Astrocyte (in vitro differentiated cells and primary cell): ENCODE measurements around the gene ATF6. TPM values are rescaled to one million over a fixed set of nuclear protein-coding genes. Genes with fewer than 3 reads are reported as not detected.
A peak's percentile ranks its signal among the peaks of the same experiment; 100 is the strongest.

Source experiments
- DNase-seq: peaks from one replicate; pipeline ENCODE4 v3.0.0-alpha.2; 2010; ENCODE audit warnings: low read depth
- FAIRE-seq: peaks from 2 replicates; lab custom pipeline; 2011; peaks lifted over from hg19 to GRCh38; lab: Jason Lieb, UNC
- H2AFZ ChIP-seq: 2 replicates; pipeline ENCODE4 v1.6.0; 2012; ENCODE audit warnings: low read depth, low read length, inconsistent platforms
- H3K27ac ChIP-seq: 2 replicates; pipeline ENCODE4 v1.5.1; 2011; ENCODE audit warnings: low read depth, low read length, inconsistent platforms
- H3K27me3 ChIP-seq: 2 replicates; pipeline ENCODE4 v1.6.0; 2011; ENCODE audit warnings: low read length, inconsistent platforms; ENCODE audit not compliant: insufficient read depth
- H3K36me3 ChIP-seq: 2 replicates; pipeline ENCODE4 v1.5.1; 2011; ENCODE audit warnings: low read length, inconsistent platforms; ENCODE audit not compliant: insufficient read depth
- H3K4me1 ChIP-seq: 2 replicates; pipeline ENCODE4 v1.5.1; 2011; ENCODE audit warnings: low read length, inconsistent platforms; ENCODE audit not compliant: insufficient read depth
- H3K4me2 ChIP-seq: 2 replicates; pipeline ENCODE4 v1.6.0; 2012; ENCODE audit warnings: low read length, inconsistent platforms
- H3K4me3 ChIP-seq: 2 replicates; pipeline ENCODE4 v1.5.1; 2011; ENCODE audit warnings: low read depth, mild to moderate bottlenecking, low read length, inconsistent platforms; ENCODE audit not compliant: insufficient read depth
- H3K79me2 ChIP-seq: 2 replicates; pipeline ENCODE4 v1.6.0; 2012; ENCODE audit warnings: mild to moderate bottlenecking, low read length, inconsistent platforms; ENCODE audit not compliant: insufficient read depth
- H3K9ac ChIP-seq: 2 replicates; pipeline ENCODE4 v1.6.0; 2012; ENCODE audit warnings: mild to moderate bottlenecking, low read length, inconsistent platforms
- H3K9me3 ChIP-seq: 2 replicates; pipeline ENCODE4 v1.5.1; 2012; ENCODE audit warnings: low read depth, mild to moderate bottlenecking, low read length, inconsistent platforms; ENCODE audit not compliant: insufficient read depth
- H4K20me1 ChIP-seq: 2 replicates; pipeline ENCODE4 v1.6.0; 2012; ENCODE audit warnings: low read length, inconsistent platforms; ENCODE audit not compliant: insufficient read depth
- H3K27ac Mint-ChIP-seq: one replicate; pipeline ENCODE4 v1.8.0; 2021; ENCODE audit warnings: mild to moderate bottlenecking, mixed read lengths; ENCODE audit not compliant: unreplicated experiment
- H3K27me3 Mint-ChIP-seq: one replicate; pipeline ENCODE4 v1.8.0; 2021; ENCODE audit warnings: low read depth, mixed read lengths; ENCODE audit not compliant: unreplicated experiment
- H3K36me3 Mint-ChIP-seq: one replicate; pipeline ENCODE4 v1.8.0; 2021; ENCODE audit warnings: low read depth, mixed read lengths; ENCODE audit not compliant: unreplicated experiment
- H3K4me1 Mint-ChIP-seq: one replicate; pipeline ENCODE4 v1.8.0; 2021; ENCODE audit warnings: low read depth, mixed read lengths; ENCODE audit not compliant: unreplicated experiment
- H3K4me3 Mint-ChIP-seq: one replicate; pipeline ENCODE4 v1.8.0; 2021; ENCODE audit warnings: mild to moderate bottlenecking, moderate library complexity, mixed read lengths; ENCODE audit not compliant: unreplicated experiment
- H3K9me3 Mint-ChIP-seq: one replicate; pipeline ENCODE4 v1.8.0; 2021; ENCODE audit warnings: mild to moderate bottlenecking, mixed read lengths; ENCODE audit not compliant: unreplicated experiment
- CTCF ChIP-seq: IDR thresholded peaks from 2 replicates; pipeline ENCODE4 v1.5.1; 2011; ENCODE audit warnings: low read depth, mild to moderate bottlenecking, inconsistent platforms, low read length, moderate library complexity; ENCODE audit not compliant: insufficient read depth
- EZH2 ChIP-seq: IDR thresholded peaks from 2 replicates; pipeline ENCODE4 v1.6.1; 2012; ENCODE audit warnings: mild to moderate bottlenecking, low read length, inconsistent platforms; ENCODE audit not compliant: insufficient read depth
- total RNA-seq: library from RNA; stranded (reverse); gene quantifications from 2 replicates; pipeline ENCODE4 v1.2.1, GENCODE V29; 2021

The ATF6 gene
- total RNA-seq, 1 donor from 2014 or later = 25.4 TPM

GRCh38 chr1:162003061-162003829, 237.1 kb downstream of the ATF6 start:
- peak; percentile 99 for DNase-seq
- Histone ChIP-seq H3K79me2 (no peaks in the 10 kb centered on the region), H3K4me1 (peaks cover 28% of the 10 kb centered on the region), H2AFZ (no peak overlapping the region), H3K4me2 (peak overlapping the region; percentile 84), H4K20me1 (no peaks in the 10 kb centered on the region), H3K27ac (peak overlapping the region; percentile 85), H3K4me3 (peak overlapping the region; percentile 48), H3K36me3 (no peaks in the 10 kb centered on the region), H3K9me3 (no peaks in the 10 kb centered on the region), H3K27me3 (peaks cover under 1% of the 10 kb centered on the region), H3K9ac (peak overlapping the region; percentile 84)
- H3K27ac Mint-ChIP-seq = peak overlapping the region; percentile 90
- peak; percentile 17 for FAIRE-seq
- no peak for TF ChIP-seq CTCF
- no peak for TF ChIP-seq EZH2
- H3K27me3 Mint-ChIP-seq = peaks cover 5% of the 10 kb centered on the region
- peaks cover 10% of the 10 kb centered on the region for H3K36me3 Mint-ChIP-seq
- peaks cover 26% of the 10 kb centered on the region for H3K4me1 Mint-ChIP-seq
- no peaks in the 10 kb centered on the region for H3K9me3 Mint-ChIP-seq
- H3K4me3 Mint-ChIP-seq = peak overlapping the region; percentile 51

GRCh38 chr1:162003830-162004215, 237.7 kb downstream of the ATF6 start:
- FAIRE-seq (no peak), DNase-seq (peak; percentile 93)
- Histone ChIP-seq H3K27me3 (peaks cover 3% of the 10 kb centered on the region), H3K4me3 (peak overlapping the region; percentile 48), H3K9ac (peak overlapping the region; percentile 84), H4K20me1 (no peaks in the 10 kb centered on the region), H3K4me1 (peaks cover 23% of the 10 kb centered on the region), H2AFZ (no peak overlapping the region), H3K9me3 (no peaks in the 10 kb centered on the region), H3K4me2 (peak overlapping the region; percentile 84), H3K36me3 (no peaks in the 10 kb centered on the region), H3K79me2 (no peaks in the 10 kb centered on the region), H3K27ac (peak overlapping the region; percentile 85)
- peaks cover 26% of the 10 kb centered on the region for H3K4me1 Mint-ChIP-seq
- TF ChIP-seq CTCF (no peak), EZH2 (no peak)
- H3K9me3 Mint-ChIP-seq = no peaks in the 10 kb centered on the region
- H3K36me3 Mint-ChIP-seq = peaks cover 10% of the 10 kb centered on the region
- peak overlapping the region; percentile 51 for H3K4me3 Mint-ChIP-seq
- H3K27me3 Mint-ChIP-seq = peaks cover 5% of the 10 kb centered on the region
- peak overlapping the region; percentile 90 for H3K27ac Mint-ChIP-seq

GRCh38 chr1:162004441-162004950, 238.4 kb downstream of the ATF6 start:
- Histone ChIP-seq H3K27me3 (peaks cover 3% of the 10 kb centered on the region), H2AFZ (no peak overlapping the region), H4K20me1 (no peaks in the 10 kb centered on the region), H3K4me1 (peaks cover 23% of the 10 kb centered on the region), H3K4me2 (peak overlapping the region; percentile 84), H3K36me3 (no peaks in the 10 kb centered on the region), H3K9ac (peak overlapping the region; percentile 84), H3K79me2 (no peaks in the 10 kb centered on the region), H3K9me3 (no peaks in the 10 kb centered on the region), H3K4me3 (no peak overlapping the region), H3K27ac (no peak overlapping the region)
- H3K27me3 Mint-ChIP-seq = peaks cover 11% of the 10 kb centered on the region
- H3K4me3 Mint-ChIP-seq = peak overlapping the region; percentile 18
- H3K9me3 Mint-ChIP-seq = no peaks in the 10 kb centered on the region
- no peak for FAIRE-seq
- peaks cover 11% of the 10 kb centered on the region for H3K36me3 Mint-ChIP-seq
- H3K4me1 Mint-ChIP-seq = peaks cover 26% of the 10 kb centered on the region
- peak overlapping the region; percentile 90 for H3K27ac Mint-ChIP-seq
- no peak for DNase-seq
- no peak for TF ChIP-seq EZH2
